Activated T-helper 9 cell treated with anti-CD3 and anti-CD28 coated beads, Interleukin-2, amount 50 U/mL, for 16 hours (primary cell): ENCODE results near the gene NEU1.
"Not testable (repeated sequence)": the region's sequence is repeated elsewhere in the genome, so short reads cannot be mapped to it uniquely, and the experiment has no call there.

Experiments used
- DNase-seq: peaks from one replicate; pipeline ENCODE4 v3.0.0-alpha.2; 2020; ENCODE audit warnings: low read depth

NEU1 gene

DNA sequence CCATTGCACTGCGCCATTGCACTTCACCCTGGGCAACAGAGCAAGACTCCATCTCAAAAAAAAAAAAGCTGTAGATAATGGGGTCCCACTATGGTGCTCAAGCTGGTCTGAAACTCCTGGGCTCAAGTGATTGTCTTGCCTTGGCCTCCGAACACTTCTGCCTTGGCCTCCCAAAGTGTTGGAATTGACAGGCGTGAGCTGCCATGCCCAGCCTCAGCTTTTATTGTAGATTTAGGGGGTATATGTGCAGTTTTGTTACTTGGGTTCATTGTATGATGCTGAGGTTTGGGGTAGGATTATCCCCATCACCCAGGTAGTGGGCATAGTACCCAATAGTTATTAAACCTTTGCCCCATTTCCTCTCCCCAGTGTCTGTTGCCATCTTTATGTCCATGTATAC, 23.7 kb downstream of the NEU1 start:
- DNase-seq = no peak

DNA sequence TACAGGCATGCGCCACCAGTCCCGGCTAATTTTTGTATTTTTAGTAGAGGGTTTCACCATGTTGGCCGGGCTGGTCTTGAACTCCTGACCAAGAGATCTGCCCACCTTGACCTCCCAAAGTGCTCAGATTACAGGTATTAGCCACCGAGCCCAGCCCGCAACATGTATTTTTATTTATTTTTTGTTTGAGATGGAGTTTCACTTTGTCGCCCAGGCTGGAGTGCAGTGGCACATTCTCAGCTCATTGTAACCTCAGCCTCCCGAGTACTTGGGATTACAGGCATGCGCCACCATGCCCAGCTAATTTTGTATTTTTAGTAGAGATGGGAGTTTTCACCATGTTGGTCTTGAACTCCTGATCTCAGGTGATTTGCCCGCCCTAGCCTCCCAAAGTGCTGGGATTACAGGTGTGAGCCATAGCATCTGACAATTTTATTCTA, 24.5 kb downstream of the NEU1 start:
- DNase-seq = not testable (repeated sequence)

DNA sequence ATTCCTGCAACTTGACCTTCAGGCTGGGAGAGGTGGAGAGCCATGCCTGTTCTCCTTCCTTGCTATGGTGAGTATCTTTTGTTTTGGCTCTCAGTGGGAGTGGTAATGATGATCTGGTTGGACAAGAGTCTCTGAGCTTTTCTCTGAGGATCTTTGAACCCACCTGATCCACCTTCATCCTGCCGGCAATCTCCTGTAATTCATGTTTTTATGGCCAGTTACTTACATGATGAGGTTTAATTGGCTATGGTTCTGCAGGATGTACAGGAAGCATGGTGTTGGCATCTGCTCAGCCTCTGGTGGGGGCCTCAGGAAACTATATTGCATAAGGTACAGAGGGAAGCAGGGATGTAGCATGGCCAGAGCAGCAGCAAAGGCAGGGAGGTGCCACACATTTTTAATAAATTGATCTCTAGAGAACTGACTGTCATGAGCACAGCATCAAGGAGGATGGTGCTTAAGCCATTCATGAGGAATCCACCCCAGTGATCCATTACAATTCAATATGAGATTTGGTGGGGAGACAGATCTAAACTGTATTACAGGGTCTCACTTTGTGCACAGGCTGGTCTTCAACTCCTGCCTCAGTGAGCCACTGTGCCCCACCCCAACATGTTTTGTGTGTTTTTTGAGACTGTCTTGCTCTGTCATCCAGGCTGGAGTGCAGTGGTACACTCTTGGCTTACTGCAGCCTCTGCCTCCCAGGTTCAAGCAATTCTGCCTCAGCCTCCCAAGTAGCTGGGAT, 25.1 kb downstream of the NEU1 start:
- no peak for DNase-seq

DNA sequence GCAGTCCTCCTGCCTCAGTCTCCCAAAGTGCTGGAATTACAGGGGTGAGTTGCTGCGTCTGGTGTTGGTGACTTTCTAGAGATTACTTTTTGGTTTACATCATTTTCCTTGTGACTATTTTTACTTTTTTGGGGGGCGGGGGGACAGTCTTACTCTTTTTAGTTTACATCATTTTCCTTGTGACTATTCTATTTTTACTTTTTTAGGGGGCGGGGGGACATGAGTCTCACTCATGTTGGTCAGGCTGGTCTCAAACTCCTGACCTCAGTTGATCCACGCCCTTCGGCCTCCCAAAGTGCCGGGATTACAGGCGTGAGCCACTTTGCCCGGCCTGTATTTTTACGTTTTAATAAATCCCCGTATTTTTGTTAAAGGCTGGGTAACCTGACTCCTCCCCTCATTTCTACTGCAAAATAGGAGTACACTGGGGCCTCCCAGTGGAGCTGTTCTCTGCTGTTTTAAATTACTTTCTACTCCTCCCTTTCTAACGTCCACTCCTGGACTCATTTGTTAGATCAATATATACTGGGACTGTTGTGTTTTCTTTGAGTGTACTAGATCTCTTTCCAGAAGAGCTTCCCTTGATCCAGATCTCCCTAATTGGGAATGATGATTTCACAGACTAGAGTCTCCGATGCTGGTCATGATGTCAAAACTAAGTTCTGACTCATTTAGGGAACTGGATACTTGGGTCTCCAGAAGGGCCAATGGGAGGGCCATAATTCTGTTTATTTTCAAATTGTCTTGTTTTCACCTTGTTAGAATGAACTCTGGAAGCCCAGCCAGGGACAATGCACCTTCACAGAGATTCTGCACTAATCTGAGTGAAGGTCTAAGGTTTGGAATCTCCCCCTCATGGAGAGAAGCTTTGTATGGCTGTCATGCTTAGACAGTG, 25.9 kb downstream of the NEU1 start:
- DNase-seq = no peak

DNA sequence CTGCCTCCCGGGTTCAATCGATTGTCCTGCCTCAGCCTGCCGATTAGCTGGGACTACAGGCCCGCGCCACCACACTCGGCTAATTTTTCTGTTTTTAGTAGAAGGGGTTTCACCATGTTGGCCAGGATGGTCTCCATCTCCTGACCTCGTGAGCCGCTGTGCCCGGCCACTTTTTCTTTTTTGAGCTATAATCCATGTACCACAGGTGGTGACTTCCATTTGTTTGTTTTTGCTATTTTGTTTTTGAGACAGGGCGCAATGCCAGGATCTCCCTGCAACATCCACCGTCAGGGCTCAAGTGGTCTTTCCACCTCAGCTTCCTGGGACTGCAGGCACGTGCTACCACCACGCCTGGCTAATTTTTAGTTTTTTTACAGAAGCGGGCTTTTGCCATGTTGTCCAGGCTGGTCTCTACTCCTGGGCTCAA, 26.6 kb downstream of the NEU1 start:
- no peak for DNase-seq

DNA sequence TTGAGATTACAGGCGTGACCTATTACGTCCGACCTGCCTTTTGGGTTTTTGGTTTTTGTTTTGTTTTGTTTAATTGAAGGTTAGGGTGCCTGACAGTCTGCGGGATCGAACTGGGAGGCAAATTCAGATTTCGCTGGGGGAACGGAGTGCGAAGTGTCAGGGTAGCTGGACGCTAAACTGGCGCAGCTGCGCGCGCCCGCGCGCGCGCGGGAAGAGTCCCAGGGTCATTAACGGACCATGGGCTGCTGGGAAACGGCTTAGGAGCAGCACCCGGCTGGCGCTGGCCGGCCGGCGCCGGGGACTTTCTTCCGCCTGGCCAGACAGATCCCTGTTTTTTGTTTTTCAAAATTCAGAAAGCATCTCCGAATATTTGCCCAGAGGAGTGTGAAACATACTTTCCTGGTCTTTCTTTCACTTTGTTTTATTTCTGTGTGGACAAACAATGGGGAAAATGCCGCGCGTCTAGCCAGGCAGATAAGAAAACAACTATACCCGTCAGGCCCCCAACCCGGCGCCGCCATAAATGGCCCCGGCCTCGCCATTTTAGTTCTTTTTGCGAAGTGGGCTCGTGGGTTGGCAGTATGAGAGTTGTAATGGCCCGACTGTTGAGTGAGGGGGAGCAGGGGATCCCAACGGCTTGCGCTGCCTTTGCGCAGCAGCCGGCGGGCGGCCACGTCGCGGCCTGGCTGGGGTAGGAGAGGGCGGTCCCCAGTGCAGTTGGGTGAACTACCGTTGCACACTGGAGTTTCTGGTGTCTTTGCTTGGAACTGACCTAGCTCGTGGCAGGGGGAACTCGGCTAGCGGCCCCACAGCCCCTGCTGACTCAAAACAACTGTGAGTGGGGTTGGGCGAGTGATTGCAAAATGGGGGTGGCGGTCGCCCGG, 28.0 kb downstream of the NEU1 start:
- peak; percentile 68 for DNase-seq

DNA sequence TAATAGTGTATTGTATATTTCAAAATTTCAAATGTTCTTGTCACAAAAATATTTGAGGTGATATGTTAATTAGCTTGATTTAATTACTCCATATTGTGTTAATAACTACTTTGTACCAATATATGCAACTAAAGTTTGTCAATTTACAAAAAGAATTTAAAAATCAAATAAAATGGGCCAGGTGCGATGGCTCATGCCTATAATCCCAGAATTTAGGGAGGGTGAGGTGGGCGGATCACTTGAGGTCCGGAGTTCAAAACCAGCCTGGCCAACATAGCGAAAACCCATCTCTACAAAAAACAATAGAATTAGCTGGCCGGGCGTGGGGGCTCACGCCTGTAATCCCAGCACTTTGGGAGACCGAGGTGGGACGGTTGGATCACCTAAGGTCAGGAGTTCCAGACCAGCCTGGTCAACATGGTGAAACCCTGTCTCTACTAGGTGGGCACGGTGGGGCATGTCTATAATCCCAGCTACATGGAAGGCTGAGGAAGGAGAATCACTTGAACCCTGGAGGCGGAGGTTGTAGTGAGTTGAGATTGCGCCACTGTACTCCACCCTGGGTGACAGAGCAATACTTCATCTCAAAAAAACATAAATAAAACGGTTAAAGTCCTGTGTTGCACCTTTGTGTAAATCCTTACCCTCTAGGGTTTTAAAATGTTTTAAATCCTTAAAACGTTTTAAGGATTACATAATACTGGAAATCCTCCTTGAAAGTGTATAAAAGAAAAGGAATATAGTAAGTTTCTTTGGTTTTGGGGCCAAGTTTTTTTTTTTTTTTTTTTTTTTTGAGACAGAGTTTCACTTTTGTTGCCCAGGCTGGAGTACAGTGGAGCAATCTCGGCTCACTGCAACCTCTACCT, 31.0 kb downstream of the NEU1 start:
- no peak for DNase-seq

DNA sequence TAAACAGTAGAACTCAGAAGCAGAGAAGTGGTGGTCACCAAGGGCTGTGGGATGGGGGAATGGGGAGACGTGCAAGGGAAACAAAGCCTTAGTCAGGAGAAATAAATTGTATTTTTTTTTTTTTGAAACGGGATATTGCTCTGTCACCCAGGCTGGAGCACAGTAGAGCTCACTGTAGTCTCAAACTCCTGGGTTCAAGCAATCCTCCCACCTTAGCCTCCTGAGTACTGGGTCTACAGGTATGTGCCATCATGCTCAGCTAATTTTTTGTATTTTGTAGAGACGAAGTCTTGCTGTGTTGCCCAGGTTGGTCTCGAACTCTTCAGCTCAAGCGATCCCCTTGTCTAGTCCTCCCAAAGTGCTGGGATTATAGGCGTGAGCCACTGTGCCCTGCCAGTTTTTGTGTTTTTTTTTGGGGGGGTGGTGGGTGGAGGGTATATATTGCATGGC, 31.7 kb downstream of the NEU1 start:
- no peak for DNase-seq

DNA sequence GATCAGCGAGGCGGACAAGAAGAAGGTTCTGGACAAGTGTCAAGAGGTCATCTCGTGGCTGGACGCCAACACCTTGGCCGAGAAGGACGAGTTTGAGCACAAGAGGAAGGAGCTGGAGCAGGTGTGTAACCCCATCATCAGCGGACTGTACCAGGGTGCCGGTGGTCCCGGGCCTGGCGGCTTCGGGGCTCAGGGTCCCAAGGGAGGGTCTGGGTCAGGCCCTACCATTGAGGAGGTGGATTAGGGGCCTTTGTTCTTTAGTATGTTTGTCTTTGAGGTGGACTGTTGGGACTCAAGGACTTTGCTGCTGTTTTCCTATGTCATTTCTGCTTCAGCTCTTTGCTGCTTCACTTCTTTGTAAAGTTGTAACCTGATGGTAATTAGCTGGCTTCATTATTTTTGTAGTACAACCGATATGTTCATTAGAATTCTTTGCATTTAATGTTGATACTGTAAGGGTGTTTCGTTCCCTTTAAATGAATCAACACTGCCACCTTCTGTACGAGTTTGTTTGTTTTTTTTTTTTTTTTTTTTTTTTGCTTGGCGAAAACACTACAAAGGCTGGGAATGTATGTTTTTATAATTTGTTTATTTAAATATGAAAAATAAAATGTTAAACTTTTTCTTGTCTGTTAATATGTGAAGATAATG, 32.9 kb downstream of the NEU1 start:
- no peak for DNase-seq

DNA sequence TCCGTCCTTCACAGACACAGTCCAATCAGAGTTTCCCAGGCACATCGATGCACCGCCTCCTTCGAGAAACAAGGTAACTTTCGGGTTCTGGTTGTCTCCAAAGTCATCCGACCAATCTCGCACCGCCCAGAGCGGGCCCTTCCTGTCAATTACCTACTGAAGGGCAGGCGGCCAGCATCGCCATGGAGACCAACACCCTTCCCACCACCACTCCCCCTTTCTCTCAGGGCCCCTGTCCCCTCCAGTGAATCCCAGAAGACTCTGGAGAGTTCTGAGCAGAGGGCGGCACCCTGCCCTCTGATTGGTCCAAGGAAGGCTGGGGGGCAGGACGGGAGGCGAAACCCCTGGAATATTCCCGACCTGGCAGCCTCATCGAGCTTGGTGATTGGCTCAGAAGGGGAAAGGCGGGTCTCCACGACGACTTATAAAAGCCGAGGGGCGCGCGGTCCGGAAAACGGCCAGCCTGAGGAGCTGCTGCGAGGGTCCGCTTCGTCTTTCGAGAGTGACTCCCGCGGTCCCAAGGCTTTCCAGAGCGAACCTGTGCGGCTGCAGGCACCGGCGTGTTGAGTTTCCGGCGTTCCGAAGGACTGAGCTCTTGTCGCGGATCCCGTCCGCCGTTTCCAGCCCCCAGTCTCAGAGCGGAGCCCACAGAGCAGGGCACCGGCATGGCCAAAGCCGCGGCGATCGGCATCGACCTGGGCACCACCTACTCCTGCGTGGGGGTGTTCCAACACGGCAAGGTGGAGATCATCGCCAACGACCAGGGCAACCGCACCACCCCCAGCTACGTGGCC, 35.1 kb downstream of the NEU1 start, which contains the start of gene HSPA1B:
Gene HSPA1B (plus strand): TSS at position 453 of the 794 bp plus-strand sequence. CDS start 213 bp downstream, at position 666.
- peak; percentile 80 for DNase-seq

DNA sequence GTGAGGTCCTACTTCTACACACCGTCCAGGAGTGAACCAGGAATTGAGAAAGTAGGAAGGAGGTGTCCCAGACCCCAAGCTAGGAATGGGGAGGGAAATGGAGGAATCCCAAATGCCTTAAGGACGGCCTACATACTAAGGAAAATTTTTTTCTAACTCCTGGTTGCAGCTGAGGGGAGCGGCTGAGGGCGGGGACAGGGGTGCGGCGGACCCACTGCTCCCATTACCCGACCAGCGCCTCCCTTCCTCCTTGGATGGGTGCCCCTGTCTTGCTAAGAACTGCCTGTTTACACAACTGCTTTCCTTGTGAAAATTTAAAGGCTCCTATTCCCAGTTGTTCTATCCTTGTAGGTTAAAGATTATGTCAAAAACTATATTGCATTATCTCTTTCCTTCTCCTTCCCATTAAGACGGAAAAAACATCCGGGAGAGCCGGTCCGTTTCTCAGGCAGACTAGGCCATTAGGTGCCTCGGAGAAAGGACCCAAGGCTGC, 35.8 kb downstream of the NEU1 start:
- no peak for DNase-seq

DNA sequence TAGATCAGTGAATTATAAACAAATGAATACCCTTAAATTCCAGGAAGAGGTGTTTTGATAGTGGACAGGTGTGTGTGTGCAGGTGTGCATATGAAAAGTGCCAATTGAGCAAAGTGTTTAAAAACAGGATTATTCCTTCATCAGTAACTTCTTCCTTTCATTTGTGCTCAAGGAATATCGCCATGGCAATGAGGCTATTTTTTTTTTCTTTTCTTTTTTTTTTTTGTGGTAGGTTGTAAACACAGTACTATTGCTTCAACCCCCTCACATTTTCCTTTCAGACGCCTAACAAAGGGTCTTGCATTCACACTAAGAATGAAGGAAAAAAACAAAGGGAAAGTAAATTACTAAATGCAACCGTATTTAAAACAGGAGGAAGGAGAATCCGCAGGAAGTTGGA, 37.1 kb downstream of the NEU1 start:
- no peak for DNase-seq

DNA sequence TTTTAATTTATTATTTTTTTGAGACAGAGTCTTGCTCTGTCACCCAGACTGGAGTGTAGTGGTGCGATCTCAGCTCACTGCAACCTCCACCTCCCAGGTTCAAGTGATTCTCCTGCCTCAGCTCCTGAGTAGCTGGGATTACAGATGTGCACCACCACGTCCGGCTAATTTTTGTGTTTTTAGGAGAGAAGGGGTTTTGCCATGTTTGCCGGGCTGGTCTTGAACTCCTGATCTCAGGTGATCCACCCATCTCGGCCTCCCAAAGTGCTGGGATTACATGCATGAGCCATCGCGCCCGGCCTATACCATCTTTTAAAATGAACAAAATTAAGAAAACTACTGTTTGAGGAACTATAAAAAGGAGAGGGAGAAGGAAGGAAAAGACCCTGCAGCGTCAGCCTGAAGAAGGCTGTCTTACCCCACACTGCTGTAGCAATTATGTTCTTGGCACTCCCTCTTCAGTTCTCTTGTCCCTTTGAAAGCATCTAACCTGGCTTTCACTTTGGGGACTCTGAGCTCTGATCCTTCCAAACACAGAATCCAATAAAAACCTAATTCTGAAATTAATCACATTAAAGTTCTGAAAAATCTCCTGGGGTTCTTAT, 38.9 kb downstream of the NEU1 start:
- not testable (repeated sequence) for DNase-seq

DNA sequence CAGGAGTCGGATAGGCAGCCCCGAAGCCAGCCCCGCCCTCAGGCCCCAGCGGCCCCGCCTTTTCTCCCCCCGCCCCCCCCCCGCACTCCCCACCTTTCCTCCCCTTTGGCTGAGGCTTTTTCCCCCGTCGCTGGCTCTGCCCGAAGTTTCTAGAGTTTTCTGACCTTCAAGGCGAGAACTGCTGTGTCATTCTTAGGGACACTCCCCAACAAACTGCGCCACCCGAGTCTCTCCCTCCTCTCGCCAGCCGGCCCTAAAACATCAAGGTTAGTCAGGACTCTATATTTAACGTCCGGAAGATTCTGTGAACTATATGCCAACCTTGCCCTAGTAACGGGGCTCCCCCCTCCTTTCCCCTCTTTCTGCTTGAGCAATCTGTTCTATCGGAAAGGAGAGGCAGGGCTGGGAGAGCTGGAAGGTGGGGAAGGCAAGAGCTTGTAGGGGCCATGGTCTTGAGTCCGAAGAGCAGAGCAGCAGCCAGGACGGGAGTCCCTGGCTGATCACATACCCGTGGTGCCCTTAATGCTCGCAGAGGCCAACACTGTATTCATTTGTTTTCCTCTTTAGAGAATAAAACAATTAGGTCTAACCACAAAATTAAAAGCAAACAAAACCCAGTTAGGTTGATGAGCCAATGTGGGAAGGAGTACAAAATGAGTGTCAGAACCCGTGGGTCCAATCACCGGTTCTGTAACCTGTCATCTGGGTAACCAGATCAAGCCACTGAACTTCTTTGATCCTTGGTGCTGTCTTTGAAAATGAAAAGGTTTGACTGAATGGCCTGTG, 40.4 kb downstream of the NEU1 start:
- DNase-seq = peak; percentile 50

DNA sequence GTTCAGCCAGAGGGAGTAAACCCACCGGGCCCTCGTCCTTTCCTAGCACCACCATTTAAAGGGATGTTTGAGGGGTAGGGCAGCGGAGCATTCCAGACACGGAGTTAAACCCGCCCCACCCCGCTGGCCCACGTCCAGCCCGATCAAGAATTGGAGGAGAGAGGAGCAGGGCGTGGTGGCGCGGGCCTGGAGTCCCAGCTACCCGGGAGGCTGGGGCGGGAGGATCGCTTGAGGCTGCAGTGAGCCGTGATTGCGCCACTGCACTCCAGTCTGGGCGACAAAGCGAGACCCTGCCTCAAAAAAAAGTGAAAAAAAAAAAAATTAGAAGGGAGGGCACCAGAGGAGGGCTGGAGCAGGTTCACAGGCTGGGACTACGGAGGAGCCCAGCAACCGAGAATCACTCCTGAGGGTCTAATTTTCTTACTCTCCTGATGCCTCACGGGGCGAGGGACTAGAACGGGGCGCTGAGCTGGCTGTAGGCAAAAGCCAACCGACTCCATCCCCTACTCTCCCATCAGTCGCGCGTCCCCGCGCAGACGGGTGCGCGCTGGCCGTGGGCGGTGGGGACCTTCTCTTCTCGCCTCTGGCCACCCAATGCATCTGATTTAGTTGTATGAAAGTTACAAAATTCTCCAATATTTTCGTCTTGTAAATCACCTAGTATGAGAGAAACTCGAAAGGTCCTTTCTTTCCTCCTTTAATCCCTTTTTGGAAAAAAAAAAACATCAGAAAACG, 41.2 kb downstream of the NEU1 start:
- peak; percentile 56 for DNase-seq

DNA sequence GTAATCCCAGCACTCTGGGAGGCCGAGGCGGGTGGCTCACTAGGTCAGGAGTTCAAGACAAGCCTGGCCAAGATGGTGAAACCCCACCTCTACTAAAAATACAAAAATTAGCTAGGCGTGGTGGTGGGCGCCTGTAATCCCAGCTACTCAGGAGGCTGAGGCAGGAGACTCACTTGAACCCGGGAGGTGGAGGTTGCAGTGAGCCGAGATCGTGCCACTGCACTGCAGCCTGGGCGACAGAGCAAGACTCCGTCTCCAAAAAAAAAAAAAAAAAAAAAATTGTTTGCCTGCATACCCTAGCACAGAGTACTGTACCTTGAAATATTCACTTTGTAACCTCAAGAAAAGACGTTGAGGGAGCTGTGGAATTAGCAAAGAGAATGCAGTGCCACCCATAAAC, 42.2 kb downstream of the NEU1 start:
- not testable (repeated sequence) for DNase-seq

DNA sequence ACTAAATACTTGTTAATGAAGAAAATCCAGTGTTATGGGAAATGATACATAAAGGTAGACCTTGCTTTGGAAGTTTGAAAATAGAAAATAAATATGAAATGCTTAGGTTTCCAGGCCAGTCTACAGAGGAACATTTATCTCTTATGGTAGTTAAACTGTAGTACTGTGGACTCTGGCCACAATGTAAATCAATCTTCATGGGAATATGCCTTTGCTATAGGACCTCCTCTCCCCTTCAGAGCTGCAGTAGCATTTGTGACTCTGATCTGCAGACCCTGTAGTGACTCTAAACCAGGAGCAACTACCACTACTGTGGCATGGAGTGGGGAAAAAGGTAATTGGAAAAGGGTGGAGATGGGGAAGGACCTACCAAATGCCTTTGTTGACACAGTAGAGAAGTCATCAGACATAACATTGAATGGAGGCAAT, 42.7 kb downstream of the NEU1 start:
- no peak for DNase-seq
